HCT116 (cell line): ENCODE data around the gene RAPGEF2. TPM values are rescaled to one million over a fixed set of nuclear protein-coding genes. Genes with fewer than 3 reads are reported as not detected.

Experiments used
- ATAC-seq: fragments of 200-7000 bp; cut with Tn5 transposase; 2 replicates; pipeline ENCODE4 v1.9.1; 2020; ENCODE audit warnings: mild to moderate bottlenecking, moderate library complexity
- BruUV-seq: library from RNA; stranded (reverse); fragments of 400-500 nt; replicated peaks from 2 replicates; lab custom pipeline; 2021; lab: Mats Ljungman, UMichigan
- CTCF ChIA-PET: fragments of 300-600 bp; sonication (Branson Sonifier 250); formaldehyde crosslinking; loops from one replicate; lab custom pipeline; 2021; ENCODE audit warnings: antibody characterized with exemption; lab: Charles Lee
- POLR2A ChIA-PET: fragments of 300-600, 350-600 bp; sonication (Branson Sonifier 250); formaldehyde crosslinking; loops from one replicate; lab custom pipeline; 2021; ENCODE audit warnings: antibody characterized with exemption; lab: Charles Lee
- RAD21 ChIA-PET, 2 experiments: fragments of 300-600 bp; sonication (Branson Sonifier 250); formaldehyde crosslinking; loops; one replicate each; lab custom pipeline; 2023; ENCODE audit warnings: low total read pairs in 2 of 2; ENCODE audit not compliant: uncharacterized antibody in 2 of 2, unreplicated experiment in 2 of 2, low non-redundant PET in 1 of 2; lab: Charles Lee
- DNase-seq: peaks from one replicate; pipeline ENCODE4 v3.0.0-alpha.2; 2010; ENCODE audit warnings: low read depth, low spot score
- H2AFZ ChIP-seq: fragments of 200-600 bp; shearing (Covaris generic), sonication (generic); 2 replicates; pipeline ENCODE4 v1.6.1; 2017; ENCODE audit warnings: low read depth, mixed run types, mixed read lengths, antibody characterized with exemption, low read length; ENCODE audit not compliant: poor library complexity, severe bottlenecking
- H3K27ac ChIP-seq: 2 replicates; pipeline ENCODE4 v1.5.1; 2012; ENCODE audit warnings: low read depth, low read length
- H3K27me3 ChIP-seq: fragments of 200-600 bp; sonication (generic); 2 replicates; pipeline ENCODE4 v1.6.1; 2016; ENCODE audit warnings: mixed run types, low read length, mixed read lengths; ENCODE audit not compliant: insufficient read depth
- H3K36me3 ChIP-seq, 2 experiments: fragments of 200-500 bp in 1 of 2; fragments of 200-600 bp in 1 of 2; sonication (Bioruptor generic) in 1 of 2; sonication (generic) in 1 of 2; 2 replicates each; pipeline versions ENCODE4 v1.5.1 to v1.6.1; 2014 to 2016; ENCODE audit warnings: low read length in 2 of 2, inconsistent platforms in 1 of 2, mixed read lengths in 1 of 2, mixed run types in 1 of 2; ENCODE audit not compliant: insufficient read depth in 2 of 2, control insufficient read depth in 1 of 2
- H3K4me1 ChIP-seq, 2 experiments: fragments of 200-600 bp in 1 of 2; sonication (generic) in 1 of 2; 2 replicates each; pipeline versions ENCODE4 v1.5.1 to v1.6.1; 2012 to 2017; ENCODE audit warnings: low read length in 2 of 2, inconsistent platforms in 1 of 2, mild to moderate bottlenecking in 1 of 2, mixed read lengths in 1 of 2, mixed run types in 1 of 2, moderate library complexity in 1 of 2; ENCODE audit not compliant: insufficient read depth in 2 of 2, control insufficient read depth in 1 of 2
- H3K4me2 ChIP-seq: fragments of 200-600 bp; sonication (generic); 2 replicates; pipeline ENCODE4 v1.6.1; 2017; ENCODE audit warnings: mixed run types, low read length, mixed read lengths
- H3K4me3 ChIP-seq, 2 experiments: fragments of 200-600 bp in 1 of 2; sonication (generic) in 1 of 2; replicated peaks in 1 of 2; 2 replicates each; pipeline ENCODE4 v1.5.1; 2011 to 2016; ENCODE audit warnings: low read length in 2 of 2, control low read depth in 1 of 2, low read depth in 1 of 2, mild to moderate bottlenecking in 1 of 2, mixed read lengths in 1 of 2, mixed run types in 1 of 2
- H3K79me2 ChIP-seq: fragments of 200-600 bp; sonication (generic); 2 replicates; pipeline ENCODE4 v1.6.1; 2017; ENCODE audit warnings: mild to moderate bottlenecking, mixed run types, low read length, moderate library complexity, mixed read lengths; ENCODE audit not compliant: insufficient read depth
- H3K9ac ChIP-seq: fragments of 200-600 bp; sonication (generic); 2 replicates; pipeline ENCODE4 v1.6.1; 2016; ENCODE audit warnings: low read length, mixed read lengths
- H3K9me2 ChIP-seq: fragments of 200-600 bp; sonication (generic), shearing (Covaris generic); 2 replicates; pipeline ENCODE4 v1.6.1; 2017; ENCODE audit warnings: mixed run types, mild to moderate bottlenecking, moderate library complexity; ENCODE audit not compliant: insufficient read depth
- H3K9me3 ChIP-seq, 2 experiments: fragments of 200-500 bp in 1 of 2; fragments of 200-600 bp in 1 of 2; sonication (Bioruptor generic) in 1 of 2; sonication (generic) in 1 of 2; 2 replicates each; pipeline ENCODE4 v1.6.1; 2014 to 2017; ENCODE audit warnings: low read length in 2 of 2, mixed read lengths in 2 of 2, inconsistent platforms in 1 of 2, low read depth in 1 of 2, mild to moderate bottlenecking in 1 of 2, mixed run types in 1 of 2, moderate library complexity in 1 of 2; ENCODE audit not compliant: control insufficient read depth in 1 of 2, insufficient read depth in 1 of 2
- H4K20me1 ChIP-seq: fragments of 200-600 bp; sonication (generic), shearing (Covaris generic); 2 replicates; pipeline ENCODE4 v1.6.1; 2017; ENCODE audit warnings: mixed run types, mild to moderate bottlenecking, moderate library complexity; ENCODE audit not compliant: insufficient read depth
- ATF3 ChIP-seq: IDR thresholded peaks from 2 replicates; pipeline ENCODE4 v1.6.1; 2012
- CBX3 ChIP-seq: IDR thresholded peaks from 2 replicates; pipeline ENCODE4 v1.6.1; 2012; ENCODE audit warnings: low read depth
- CEBPB ChIP-seq: IDR thresholded peaks from 2 replicates; pipeline ENCODE4 v1.6.1; 2012; ENCODE audit warnings: low read depth
- EGR1 ChIP-seq: IDR thresholded peaks from 2 replicates; pipeline ENCODE4 v1.6.1; 2012; ENCODE audit warnings: low read depth
- ELF1 ChIP-seq: IDR thresholded peaks from 2 replicates; pipeline ENCODE4 v1.6.1; 2012; ENCODE audit warnings: low read depth, borderline replicate concordance
- EZH2 ChIP-seq: fragments of 200-600 bp; sonication (generic); IDR thresholded peaks from 2 replicates; pipeline ENCODE4 v1.6.1; 2017; ENCODE audit warnings: antibody characterized with exemption, mixed run types
- EZH2phosphoT487 ChIP-seq: fragments of 200-600 bp; IDR thresholded peaks from 2 replicates; pipeline ENCODE4 v1.6.1; 2018; ENCODE audit warnings: antibody characterized with exemption, borderline replicate concordance
- FOSL1 ChIP-seq: IDR thresholded peaks from 2 replicates; pipeline ENCODE4 v1.6.1; 2012; ENCODE audit warnings: low read depth
- SIN3A ChIP-seq: IDR thresholded peaks from 2 replicates; pipeline ENCODE4 v1.6.1; 2012; ENCODE audit warnings: low read depth
- SRF ChIP-seq: IDR thresholded peaks from 2 replicates; pipeline ENCODE4 v1.6.1; 2012; ENCODE audit warnings: low read depth
- YY1 ChIP-seq: IDR thresholded peaks from 2 replicates; pipeline ENCODE4 v1.6.1; 2011; ENCODE audit warnings: low read length, low read depth, moderate library complexity, mild to moderate bottlenecking; ENCODE audit not compliant: insufficient replicate concordance; ENCODE audit errors: extremely low read depth
- ZBTB33 ChIP-seq: IDR thresholded peaks from 2 replicates; pipeline ENCODE4 v1.6.1; 2011; ENCODE audit warnings: mild to moderate bottlenecking, low read length, moderate library complexity; ENCODE audit not compliant: insufficient replicate concordance; ENCODE audit errors: extremely low read depth
- intact Hi-C: fragments of 100-400 bp; cut with micrococcal nuclease; formaldehyde crosslinking; loops from 2 replicates; pipeline ENCODE4 v1.10.0; 2022
- total RNA-seq: library from RNA; stranded (reverse); gene quantifications from one replicate; pipeline ENCODE4 v1.2.1, GENCODE V29; 2021; ENCODE audit not compliant: unreplicated experiment

Gene RAPGEF2
- total RNA-seq, 1 experiment from 2014 or later, result 21.2 TPM

- ChIA-PET RAD21 (no interaction called here), CTCF (no interaction called here)
- H3K9me2 ChIP-seq, result no peaks in the 10 kb centered on the region
- no peaks in the 10 kb centered on the region for H3K4me1 ChIP-seq
- no peak overlapping the region for H3K9ac ChIP-seq
- H2AFZ ChIP-seq, result no peak overlapping the region
- H3K27me3 ChIP-seq, result no peaks in the 10 kb centered on the region
- intact Hi-C loops, result no loop called here
- no peaks in the 10 kb centered on the region for H3K79me2 ChIP-seq
- no TSS peak for BruUV-seq
- no peak for ATAC-seq
- no peak for DNase-seq
- H3K4me3 ChIP-seq, result no peak overlapping the region
- H4K20me1 ChIP-seq, result no peaks in the 10 kb centered on the region
- TF ChIP-seq CBX3 (no peak), SIN3A (no peak), SRF (no peak), YY1 (no peak), EGR1 (no peak), CEBPB (no peak), ATF3 (no peak), FOSL1 (no peak), EZH2phosphoT487 (no peak), ELF1 (no peak), EZH2 (no peak), ZBTB33 (no peak)
- TF ChIP-seq, all 23 proteins: peak for 0
- no peak overlapping the region for H3K27ac ChIP-seq
- peaks cover 0 to 4% of the 10 kb centered on the region in 2 experiments; a peak in 1 of 4 replicates for H3K36me3 ChIP-seq
- no peaks in the 10 kb centered on the region for H3K9me3 ChIP-seq
- POLR2A ChIA-PET, result no interaction called here
- H3K4me2 ChIP-seq, result no peak overlapping the region
These were observed 234.2 kb downstream of the RAPGEF2 start for GRCh38 chr4:159337041-159337440.
